ENCODE results near the gene ARHGAP22. TPM values are rescaled to one million over a fixed set of nuclear protein-coding genes. Genes with fewer than 3 reads are reported as not detected.

ARHGAP22 gene
- total RNA-seq, 1 donor from 2014 or later: 5.1 TPM

DNA sequence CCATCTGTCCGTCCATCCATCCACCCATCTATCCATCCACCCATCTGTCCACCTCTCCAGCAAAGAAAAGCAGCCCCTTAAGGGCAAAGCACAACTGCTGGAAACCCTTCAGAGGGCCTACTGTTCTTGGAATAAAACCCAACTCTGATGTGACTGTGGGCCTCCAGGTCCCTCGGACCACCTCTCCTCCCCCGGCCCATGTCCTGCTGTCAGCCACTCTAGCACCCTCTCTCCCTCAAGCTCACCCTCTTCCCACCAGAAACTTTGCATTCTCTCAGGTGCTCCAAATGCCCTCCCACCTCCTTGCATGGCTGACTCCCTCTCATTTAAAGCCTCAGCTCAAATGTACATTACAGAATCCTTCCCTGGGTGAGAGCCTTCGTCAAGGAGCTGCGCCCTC lies 110.3 kb downstream of the ARHGAP22 start:
- peaks cover 5% of the 10 kb centered on the region for H3K4me1 Mint-ChIP-seq (ENCODE audit: unreplicated experiment)
- no peaks in the 10 kb centered on the region for H3K9me3 Mint-ChIP-seq
- H3K27ac Mint-ChIP-seq: peak overlapping the region; percentile 27
- no peak for DNase-seq (ENCODE audit: extremely low spot score, unreplicated experiment)
- H3K4me3 Mint-ChIP-seq: no peak overlapping the region
- no peak for TF ChIP-seq CTCF (conservative IDR thresholded peaks at IDR 0.05)
- H3K36me3 Mint-ChIP-seq: no peaks in the 10 kb centered on the region
- peaks cover 9% of the 10 kb centered on the region for H3K27me3 Mint-ChIP-seq

DNA sequence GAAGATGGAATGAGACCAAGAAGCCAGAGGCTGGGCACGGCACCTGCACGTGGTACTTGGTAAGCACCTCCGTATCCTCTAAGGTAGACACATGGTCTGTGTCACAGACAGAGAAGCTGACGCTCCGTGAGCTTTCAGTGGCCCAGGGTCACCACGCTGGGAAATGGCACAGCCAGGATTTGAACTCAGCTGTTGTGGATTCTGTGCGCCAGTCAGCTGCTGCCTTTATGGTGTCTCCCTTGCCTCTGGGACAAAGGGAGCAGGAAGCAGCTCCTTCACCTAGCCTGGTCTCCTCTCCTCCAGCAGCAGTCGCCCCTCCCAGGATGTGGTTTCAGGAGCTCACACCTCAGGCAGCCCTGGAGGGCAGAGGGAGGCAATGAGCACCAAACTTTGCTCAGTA lies 110.8 kb downstream of the ARHGAP22 start:
- Mint-ChIP-seq H3K4me1 (ENCODE audit: unreplicated experiment) (peaks cover 5% of the 10 kb centered on the region), H3K27ac (no peak overlapping the region), H3K27me3 (peaks cover 9% of the 10 kb centered on the region), H3K9me3 (no peaks in the 10 kb centered on the region), H3K4me3 (no peak overlapping the region), H3K36me3 (no peaks in the 10 kb centered on the region)
- DNase-seq (ENCODE audit: extremely low spot score, unreplicated experiment): no peak
- TF ChIP-seq CTCF (conservative IDR thresholded peaks at IDR 0.05): no peak

DNA sequence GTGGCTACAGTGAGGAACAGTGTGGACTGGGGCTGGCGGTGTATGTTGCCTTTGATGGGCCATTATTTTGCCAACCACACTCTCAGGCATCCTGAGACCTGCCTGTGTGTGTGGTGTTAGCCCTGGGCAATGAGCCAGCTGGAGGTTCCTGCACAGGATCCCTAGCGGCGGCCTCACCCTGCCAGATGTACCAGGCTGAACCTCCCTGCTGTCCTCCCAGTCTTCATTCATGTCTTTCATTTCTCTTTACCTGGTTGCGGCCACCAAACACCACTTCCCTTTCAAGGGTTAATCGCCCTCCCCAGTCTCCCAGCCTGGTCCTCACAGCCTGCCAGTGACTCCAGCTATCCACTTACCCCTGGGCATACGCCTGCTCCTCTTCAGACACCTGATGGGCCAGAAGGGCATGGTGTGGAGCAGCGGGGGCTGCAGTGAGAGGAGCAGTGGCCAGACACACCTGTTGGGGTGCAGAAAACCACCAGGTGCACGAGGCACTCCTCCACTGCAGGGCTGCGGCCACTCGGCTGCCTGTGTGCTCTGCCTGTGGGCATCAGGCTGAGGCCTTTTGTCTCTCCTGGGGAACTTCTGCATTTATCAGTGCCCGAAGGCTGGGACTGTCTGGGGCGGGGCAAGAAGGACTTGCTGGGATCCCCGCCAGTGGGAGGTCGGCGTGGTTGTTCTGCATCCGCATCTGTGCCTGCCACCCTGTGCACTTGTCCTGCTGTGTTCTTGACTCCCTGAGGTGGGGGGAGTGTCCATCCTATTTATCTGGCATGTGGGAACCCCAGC lies 111.6 kb downstream of the ARHGAP22 start:
- H3K27me3 Mint-ChIP-seq: peaks cover 9% of the 10 kb centered on the region
- DNase-seq (ENCODE audit: extremely low spot score, unreplicated experiment): peak; percentile 49
- peaks cover 5% of the 10 kb centered on the region for H3K4me1 Mint-ChIP-seq (ENCODE audit: unreplicated experiment)
- no peaks in the 10 kb centered on the region for H3K9me3 Mint-ChIP-seq
- no peaks in the 10 kb centered on the region for H3K36me3 Mint-ChIP-seq
- no peak overlapping the region for H3K27ac Mint-ChIP-seq
- TF ChIP-seq CTCF (conservative IDR thresholded peaks at IDR 0.05): no peak
- H3K4me3 Mint-ChIP-seq: no peak overlapping the region

DNA sequence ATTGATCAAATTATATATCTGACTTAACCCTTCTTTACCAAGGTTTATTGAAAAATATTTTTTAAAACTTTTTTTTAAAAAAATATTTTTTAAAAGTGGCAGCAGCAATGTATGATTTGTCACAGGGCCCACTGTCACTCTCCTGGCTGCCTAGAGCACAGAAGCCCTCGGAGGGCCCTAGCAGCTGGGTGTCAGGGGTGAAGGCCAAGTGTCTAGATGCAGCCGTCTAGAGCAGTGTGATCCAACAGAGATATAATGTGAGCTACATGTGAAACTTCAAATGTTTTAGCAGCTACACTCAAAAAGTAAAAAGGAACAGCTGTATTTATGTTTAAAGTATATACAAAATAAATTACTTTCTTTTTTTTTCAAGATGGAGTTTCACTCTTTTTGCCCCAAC lies 112.7 kb downstream of the ARHGAP22 start:
- Mint-ChIP-seq H3K9me3 (no peaks in the 10 kb centered on the region), H3K4me1 (ENCODE audit: unreplicated experiment) (peaks cover 5% of the 10 kb centered on the region), H3K4me3 (no peak overlapping the region), H3K36me3 (no peaks in the 10 kb centered on the region), H3K27me3 (peaks cover 8% of the 10 kb centered on the region), H3K27ac (no peak overlapping the region)
- no peak for DNase-seq (ENCODE audit: extremely low spot score, unreplicated experiment)
- TF ChIP-seq CTCF (conservative IDR thresholded peaks at IDR 0.05): no peak

- no peak overlapping the region for H3K4me3 Mint-ChIP-seq
- peaks cover 6% of the 10 kb centered on the region for H3K27me3 Mint-ChIP-seq
These were observed 113.3 kb downstream of the ARHGAP22 start for GRCh38 chr10:48491392-48492139.

More at GRCh38 chr10:48491392-48492139, 113.3 kb downstream of the ARHGAP22 start:
- Mint-ChIP-seq H3K27ac (no peak overlapping the region), H3K9me3 (no peaks in the 10 kb centered on the region), H3K4me1 (ENCODE audit: unreplicated experiment) (no peaks in the 10 kb centered on the region), H3K36me3 (no peaks in the 10 kb centered on the region)
- DNase-seq (ENCODE audit: extremely low spot score, unreplicated experiment): peak; percentile 50
- no peak for TF ChIP-seq CTCF (conservative IDR thresholded peaks at IDR 0.05)
